IPS DF 4.7 (cell line): Measurements from ENCODE around the gene SLC8A1.

Source experiments
- DNase-seq: peaks from one replicate; pipeline ENCODE4 v3.0.0-alpha.2; 2013; ENCODE audit warnings: low spot score; ENCODE audit errors: extremely low read depth

Gene SLC8A1

DNA sequence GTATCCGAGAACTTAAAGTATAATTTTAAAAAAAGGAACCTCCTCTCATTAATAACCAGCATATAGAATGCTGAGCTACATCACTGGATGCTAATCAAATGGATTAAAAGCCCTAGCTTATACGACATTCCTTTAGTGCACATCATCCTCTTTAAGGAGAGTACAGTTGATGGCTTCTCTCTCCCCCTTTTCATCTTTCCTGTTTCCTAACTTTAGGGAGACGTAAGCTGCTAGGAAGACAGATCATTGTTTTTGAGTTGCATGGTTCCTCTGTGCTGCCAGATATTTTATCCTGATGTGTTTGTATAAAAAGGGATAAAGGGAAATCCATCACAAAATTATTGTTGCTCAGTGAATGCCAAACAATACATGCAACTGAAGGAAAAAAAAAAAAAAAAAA lies 94.2 kb downstream of the SLC8A1 start:
- no peak for DNase-seq

DNA sequence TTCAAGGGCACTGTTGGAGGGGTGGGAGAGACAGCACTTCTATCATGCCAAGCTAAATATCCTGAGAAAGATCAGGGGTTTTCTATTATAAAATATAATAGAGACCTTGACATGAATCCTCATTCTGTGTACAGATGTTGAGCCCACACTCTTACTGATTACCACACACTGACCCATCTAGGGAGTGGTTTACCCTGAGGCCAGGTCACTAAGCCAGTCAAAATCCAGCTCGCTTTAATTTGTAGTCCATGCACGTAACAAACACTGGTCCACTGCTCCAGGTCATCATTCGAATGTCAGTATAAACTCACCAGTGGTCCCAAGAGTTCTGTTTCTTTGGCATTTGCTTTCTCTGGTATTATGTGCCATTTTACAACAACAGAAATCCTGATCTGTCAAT lies 96.4 kb downstream of the SLC8A1 start:
- no peak for DNase-seq

DNA sequence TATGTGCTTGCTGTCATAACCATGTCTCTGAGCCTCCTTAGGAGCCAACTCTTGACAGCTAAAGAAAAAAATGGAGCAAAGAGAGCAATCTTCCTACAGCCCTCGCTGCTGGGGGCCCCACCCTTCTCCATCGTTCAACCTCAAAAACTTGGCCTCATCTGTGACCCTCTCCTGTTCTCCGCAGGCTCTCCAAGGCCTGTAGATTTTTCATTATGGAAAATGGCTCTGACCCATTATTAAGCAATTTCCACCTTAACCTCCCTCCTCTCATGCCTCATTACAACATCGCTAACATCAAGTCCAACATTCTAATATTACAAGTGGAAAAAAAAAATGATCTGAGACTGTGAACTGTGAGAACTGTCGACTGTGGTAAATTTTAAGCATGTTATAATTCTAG lies 98.7 kb downstream of the SLC8A1 start:
- DNase-seq = no peak

DNA sequence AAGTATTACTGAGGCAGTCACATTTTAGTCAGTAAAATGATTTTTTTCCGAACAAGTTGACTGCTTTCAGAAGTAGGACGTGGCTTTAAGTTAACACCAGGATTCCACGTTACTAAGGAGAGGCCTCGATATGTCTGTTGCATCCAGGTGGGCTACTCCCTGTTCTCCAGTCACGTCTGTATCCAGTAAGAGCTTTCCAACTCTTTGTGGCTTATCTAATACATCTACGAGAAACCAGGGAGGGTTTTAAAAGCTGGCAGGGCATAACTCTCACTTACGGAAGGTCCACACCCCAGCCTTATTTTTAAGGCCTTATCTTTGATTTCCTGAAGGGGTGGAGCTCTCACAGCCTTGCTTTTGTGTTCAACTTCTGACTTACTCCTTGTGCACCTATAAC lies 99.2 kb downstream of the SLC8A1 start:
- no peak for DNase-seq

DNA sequence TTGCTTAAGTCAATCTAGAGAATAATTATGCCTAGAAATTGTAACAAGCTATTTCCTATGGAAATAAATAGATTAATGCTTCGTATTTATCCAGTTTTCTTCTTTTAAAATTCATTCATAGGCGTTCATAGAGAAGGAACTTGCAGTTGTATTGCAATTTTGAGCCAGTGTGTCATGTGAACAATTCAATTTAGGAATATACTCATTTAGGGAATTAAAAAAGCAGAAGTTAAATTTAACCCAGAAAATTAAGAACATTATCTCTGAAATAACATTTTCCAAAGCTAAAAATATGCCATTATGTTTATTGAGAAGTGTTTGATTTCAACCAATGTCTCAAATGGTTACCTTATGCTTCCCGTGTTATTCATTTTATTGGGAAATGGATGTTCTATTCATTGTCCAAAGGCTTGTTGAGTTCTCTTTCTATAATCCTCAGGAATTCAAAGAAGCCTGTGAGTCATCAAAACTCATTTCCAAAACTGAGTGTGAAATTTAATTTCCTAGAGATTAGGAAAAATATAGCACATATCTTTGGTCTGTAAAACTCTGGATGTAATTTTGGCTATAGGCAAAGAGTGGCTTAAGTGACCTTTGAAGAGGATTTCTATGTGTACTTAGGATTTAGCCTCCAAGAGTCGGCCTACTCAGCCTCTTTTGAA lies 99.7 kb downstream of the SLC8A1 start:
- no peak for DNase-seq

DNA sequence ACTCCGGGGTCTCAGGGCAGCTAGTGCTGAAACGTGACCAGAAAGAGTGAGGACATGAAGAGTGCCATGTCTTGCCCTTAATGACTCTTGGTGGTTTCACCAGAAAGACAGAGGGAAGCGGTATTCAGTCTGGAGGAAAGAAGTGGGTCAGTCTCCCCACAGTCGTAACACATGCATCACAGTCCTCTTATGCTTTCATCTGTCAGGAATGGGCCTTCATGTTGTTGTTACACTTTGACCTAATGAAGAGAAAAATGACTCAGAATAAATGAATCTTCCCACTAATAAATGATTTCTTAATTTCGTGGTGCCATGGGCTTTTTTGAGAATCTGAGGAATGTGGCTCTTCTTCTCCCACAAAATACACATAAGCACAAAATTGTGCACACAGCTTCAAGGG lies 103.2 kb downstream of the SLC8A1 start:
- DNase-seq = no peak

DNA sequence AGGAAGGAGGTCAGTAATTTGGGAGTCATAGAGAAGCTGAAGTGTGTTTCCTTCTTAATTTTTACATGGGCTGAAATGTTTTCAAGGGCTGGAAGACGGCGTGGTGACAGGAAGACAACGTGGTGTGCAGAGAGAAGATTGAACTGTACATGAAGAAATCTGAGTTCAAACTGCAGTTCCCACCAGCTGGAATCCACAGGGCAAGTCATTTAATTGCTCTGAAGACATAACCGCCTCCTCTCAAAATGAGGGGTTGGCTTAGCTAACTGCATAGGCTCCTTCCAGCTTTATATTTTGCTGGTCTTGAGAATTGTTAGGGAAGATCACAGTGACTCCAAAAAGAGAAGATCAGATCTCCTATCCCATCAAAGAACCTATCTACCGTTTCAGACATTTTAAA lies 103.9 kb downstream of the SLC8A1 start:
- no peak for DNase-seq

DNA sequence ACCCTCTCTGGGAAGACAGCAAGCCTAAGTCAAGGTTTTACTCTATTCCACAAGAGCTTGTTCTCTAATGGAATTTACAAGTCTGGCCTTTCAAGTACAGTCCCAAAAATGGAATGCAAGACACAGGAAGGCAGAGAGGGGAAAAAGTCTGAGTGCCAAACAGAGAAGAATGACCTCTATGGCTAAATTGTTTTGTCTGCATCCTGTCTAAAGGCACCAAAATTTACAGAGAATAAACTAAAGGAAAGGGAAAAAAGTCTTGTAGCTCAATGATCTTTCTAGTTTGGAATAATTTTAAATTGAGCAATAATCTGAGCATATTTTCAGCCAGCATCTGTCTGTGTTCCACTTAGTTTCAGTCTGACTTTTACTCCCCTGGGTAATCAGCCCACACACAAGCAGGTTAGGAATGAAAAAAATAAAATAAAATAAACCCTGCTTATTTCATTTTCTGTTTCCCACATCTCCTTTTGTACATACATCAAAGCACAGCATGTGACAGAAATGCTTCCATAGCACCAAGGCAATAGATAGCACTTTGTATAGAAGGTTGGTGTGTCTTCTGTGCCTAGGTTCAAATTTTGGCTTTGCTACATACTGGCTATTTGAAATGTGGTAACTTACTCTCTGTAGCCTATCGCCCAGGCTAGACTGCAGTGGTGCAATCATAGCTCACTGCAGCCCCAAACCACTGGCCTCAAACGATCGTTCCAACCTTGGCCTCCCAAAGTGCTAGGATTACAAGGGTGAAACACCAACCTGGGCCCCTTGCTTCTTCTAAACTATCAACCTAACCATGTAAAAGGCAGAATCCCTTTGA lies 105.1 kb downstream of the SLC8A1 start:
- DNase-seq = no peak

DNA sequence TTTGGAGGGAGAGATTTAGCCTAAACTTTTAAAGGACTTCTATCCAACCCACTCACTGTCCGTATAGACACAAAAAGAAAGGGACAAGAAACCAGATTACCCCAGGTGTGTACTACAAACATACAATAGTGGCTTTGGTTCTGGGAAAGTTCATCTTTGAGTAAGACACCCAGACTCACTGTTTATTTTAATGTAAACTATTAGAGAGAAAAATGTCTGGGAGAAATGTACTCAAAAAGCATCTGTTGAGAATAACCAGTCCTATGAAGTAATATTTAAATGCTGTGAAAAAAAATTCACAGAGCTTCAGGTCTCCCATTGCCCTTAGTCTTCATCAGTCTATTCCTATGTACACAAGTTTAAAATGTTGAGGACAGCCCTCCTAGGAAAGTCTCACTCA lies 107.5 kb downstream of the SLC8A1 start:
- no peak for DNase-seq

DNA sequence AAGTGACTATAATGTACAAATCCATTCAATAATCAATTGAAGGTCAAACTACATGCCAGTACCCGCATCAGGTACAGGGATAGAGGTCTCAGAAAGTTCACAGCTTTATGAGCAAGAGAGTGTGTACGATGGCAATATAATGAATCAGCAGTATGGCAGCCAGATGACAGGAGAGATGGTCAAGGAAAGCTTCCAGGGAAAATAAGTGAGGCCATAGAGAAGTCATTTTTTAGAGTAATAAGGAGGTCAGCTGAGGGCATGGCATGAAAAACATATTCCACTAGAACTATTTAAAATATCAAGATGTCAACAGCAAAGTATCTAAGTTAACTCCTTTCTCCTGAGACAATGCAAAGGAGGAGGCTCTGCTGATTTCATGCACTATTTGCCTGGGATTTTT lies 108.0 kb downstream of the SLC8A1 start:
- no peak for DNase-seq

DNA sequence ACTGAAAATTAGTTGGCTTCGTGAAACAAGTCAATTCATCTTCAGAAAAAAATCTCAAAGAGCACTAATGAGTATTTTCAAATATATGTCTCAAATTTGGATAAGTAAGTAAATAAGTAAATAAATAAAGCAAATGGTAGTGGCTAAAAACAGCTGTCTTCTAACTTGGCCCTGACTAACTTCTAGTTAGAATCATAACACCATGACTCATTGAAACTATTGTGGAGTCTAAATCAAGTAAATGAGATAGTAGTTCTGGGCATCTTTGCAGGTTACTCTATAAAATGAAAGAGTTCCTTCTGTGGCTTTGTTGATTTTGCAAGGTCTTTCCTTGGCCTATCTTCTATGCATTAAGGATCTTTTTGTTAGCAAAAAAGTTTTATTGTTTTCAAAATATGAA lies 110.7 kb downstream of the SLC8A1 start:
- DNase-seq = no peak

DNA sequence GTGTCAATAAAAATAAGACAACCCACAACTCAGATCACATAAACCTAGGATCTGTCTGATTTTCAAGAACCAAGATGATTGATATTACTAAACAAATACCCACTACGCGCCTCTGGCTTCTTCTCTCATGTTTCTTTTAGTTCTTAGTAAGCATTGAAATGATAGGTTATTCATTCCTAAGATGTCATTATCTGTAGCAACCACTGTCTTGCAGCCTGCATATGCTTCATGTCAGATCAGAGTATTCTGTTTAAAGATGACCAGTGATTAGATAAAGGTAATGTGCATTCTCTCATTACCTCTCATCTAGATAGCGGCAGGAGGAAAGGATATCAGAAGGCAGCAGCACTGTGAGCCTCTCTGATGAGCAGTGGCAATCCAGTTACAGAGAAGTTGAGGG lies 112.9 kb downstream of the SLC8A1 start:
- DNase-seq = no peak

DNA sequence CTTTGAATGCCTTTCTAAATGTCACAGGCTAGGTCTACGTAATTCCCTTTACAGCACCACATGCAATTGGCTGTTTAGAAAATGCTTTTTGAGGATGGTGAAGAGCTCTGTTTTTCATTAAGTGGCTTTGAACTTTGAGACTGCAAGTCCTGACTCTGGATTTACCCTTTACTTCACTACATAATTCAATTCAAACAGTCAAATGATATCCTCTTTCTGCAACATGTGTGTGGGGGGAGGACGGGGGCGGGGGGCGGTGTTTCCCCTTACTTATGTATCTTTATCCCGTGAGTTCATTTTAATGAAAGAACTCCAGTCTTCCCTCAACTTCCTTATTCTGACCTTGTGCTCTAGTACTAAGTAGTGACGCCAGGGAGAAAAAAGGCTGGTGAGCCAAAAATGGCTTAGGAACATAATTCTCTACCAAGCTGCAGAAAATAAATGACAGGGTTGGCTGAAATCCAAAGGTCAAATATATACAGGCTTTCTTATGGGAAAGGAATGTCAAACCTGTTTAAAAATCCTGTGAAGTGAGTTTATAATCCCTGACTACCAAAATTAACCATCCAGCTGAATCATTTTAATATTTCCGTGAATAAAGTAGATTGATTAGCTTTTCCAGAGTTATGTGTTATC lies 119.6 kb downstream of the SLC8A1 start:
- DNase-seq = no peak

DNA sequence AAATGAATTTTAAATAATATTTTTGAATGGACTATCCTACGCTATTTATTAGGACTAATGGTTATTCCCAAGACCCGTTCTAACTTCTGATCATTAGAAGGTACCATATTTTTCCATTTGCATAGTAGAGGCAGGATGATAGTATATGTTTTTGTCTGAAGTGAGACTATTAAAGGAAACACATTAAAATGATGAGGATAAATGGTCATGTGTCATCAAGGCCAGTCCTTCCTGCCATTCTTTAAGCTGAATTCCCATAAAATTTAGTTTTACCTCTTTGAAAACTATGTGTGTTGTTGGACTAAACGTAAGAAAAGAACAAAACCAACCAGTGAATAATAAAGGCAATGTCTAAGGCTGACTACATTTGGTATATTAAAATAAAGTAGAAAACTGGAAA lies 121.8 kb downstream of the SLC8A1 start:
- DNase-seq = no peak

DNA sequence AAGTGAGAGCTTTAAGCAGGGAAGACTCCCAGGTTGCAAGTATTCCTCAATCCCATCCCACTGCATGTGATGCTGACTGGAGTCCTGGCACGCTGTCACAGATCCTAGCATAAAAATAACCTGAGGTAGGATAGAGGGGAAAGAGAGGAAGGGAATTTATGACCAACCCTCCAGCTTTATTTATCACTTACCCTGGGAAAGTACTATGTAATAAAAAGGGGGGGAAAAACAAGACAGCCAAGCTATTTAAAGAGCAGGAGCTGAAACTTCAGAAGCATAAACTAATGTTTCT lies 122.2 kb downstream of the SLC8A1 start:
- DNase-seq = no peak

DNA sequence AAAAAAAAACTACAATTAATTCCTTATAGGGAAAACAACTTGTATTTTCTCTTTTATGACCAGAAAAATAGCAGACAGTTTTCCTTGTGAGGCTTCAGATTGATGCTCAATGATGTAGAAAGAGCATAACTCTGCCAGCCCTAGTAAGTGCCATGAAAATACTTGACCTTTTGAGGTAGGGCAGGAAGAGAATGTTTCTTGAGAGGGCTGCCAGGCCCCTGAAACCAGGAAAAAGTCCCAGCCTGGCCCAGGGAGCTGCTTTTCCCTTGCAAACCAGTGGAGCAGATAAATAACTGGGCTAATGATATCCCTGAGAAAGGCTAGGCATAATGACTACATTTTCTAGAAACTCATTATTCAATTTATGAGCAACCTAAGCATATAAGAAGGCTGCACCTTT lies 126.8 kb downstream of the SLC8A1 start:
- no peak for DNase-seq

DNA sequence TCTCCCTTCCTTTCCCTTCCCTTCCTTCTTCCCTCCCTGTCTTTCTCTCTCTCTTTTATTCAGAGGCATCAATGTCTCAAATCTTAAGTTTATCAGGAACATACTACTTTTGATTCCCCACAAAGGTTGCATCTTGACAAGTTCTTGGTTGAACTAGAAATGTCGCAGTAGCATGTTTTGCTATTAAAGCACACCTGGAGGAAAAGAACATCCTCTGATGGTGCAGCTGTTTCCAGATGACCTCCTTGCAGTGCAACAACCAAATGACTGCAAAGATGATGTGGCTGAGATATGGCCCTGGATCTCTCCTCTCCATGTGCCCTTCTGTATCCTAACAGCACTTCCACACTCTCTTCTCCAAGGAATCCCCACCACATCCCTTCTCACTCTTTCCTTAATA lies 127.2 kb downstream of the SLC8A1 start:
- no peak for DNase-seq

DNA sequence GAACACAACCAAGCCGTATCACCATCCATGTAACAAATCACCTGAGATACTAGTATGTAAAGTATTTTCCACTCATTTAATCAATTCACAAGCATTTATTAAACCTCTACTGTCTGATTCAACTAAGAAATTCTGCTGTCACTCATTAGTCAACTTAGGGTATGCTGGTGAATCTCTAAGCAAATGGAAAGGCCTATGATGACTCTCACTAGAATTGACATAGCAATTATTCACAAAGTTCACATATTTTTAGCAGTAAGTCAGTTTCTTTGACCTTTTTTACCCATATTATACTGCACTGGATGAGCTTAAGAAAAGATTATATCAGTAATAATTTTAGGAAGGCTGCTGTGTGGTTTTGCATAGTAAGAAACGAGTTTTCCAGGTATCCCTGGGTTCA lies 130.1 kb downstream of the SLC8A1 start:
- DNase-seq = no peak

DNA sequence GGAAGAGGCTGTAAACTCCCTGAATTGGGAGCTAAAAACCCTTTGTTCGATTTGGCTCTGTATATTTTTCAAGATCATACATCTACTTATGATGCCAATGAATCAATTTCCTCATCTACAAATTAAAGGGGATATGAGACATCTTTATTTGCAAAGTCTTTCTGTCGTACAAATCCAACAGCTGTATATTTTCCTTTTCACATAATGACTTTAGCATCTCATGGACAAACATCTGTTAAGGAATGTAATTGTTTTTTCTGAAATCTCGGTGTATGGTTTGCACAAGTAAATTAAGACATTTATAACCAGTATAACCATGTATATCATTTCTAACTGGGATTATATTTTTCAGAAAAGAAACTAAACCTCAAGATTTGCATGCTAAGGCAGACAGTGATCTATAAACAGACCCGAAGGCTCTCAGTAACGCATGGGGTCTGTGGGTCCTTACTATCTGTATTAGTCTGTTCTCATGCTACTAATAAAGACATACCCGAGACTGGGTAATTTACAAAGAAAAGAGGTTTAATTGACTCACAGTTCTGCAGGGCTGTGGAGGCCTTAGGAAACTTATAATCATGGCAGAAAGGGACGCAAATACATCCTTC lies 130.8 kb downstream of the SLC8A1 start:
- DNase-seq = no peak

DNA sequence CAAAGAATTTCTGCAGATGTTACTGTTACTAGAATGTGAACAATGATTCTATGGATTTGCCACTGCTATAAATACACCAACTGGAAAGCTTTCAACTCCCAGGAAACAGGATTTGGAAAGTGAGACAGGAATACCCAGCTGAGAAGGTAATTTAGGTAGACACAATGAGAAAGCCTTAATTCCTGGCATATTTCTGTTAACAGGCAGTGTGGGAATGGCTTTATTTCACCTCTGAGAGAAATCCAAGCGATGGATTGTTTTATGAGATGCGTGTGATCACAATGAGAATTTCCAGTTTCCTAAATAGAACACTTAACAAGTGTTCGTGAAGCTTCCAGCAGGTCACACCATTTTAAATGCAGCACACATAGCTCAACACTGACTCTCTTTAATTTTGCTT lies 133.0 kb downstream of the SLC8A1 start:
- DNase-seq = no peak

DNA sequence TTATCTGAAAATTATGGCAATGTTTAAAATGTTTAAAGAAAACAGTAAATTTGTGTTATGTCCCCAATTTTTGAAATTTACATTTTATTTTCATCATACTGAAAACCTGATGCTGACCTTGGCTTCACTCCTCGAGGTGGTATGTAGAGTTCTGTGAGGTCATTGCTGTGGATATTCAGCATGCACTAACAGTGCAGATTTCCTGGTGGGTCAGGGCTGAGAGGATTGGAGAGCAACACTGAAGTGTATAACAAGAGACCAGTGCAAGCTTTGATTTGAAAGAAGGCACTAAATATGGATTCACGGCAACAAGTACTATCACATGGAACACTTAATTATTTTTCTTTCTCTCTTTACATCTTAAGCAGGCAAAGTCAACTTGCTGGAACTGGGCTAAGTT lies 134.1 kb downstream of the SLC8A1 start:
- DNase-seq = no peak

DNA sequence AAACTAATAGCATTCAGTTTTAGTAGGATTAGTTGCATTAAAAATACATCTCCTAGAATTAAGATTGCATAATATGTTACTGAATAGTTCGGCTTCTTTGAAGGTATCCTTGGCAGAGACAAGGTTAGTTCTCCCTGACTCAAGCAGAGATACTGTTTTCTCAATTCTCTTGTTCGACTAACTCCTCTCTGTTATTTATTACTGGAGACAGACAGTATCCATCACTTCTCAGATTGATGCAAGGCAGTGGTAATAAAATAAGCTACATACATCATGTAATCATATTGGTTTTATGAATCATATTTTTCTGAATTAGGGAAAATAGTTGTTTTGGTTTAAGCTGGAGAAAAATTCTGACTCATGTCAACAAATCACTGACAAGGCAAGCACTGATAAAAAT lies 134.8 kb downstream of the SLC8A1 start:
- DNase-seq = no peak

DNA sequence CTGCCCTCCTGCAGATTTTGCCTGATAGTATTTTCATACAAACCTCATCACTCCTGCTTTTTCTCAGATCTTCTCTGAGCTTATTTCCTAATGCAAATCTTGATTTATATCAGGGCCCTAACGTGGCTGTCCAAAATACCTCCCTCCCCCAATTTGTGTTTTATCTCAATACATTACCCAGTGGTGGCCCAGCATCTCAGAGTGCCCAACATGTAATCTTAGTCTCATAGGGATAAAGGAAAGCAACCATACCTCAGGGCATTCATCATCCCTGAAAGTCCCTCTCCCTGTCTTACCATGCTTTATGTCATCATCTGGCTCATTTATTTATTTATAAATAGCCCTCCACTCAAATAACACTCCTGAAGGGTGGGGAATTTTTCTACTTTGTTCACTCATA lies 135.3 kb downstream of the SLC8A1 start:
- DNase-seq = no peak
